Non-pigmented ciliary epithelial cell (primary cell): ENCODE data around the gene COG5.
"Not testable (repeated sequence)": the region's sequence is repeated elsewhere in the genome, so short reads cannot be mapped to it uniquely, and the experiment has no call there.

Source experiments
- DNase-seq: peaks from one replicate; pipeline ENCODE4 v3.0.0-alpha.2; 2010; ENCODE audit warnings: low read depth

The COG5 gene

DNA sequence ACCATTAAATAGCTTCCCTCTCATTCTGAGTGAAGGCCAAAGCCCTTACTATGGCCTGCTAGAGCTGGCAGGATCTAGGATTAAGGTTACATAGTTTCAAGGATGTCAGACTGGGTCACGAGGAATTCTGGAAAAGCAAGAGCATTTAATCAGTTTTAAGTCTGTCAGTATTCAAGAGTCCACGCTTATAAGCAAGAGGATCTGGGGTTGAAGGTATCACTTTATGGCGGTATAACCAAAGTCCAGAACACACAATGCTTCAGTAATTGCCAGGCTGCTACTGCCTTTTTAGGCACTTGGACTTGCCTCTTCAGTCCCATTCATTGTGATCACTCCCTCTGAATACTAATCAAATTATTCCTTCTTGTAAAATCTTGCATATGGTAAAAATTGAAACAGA lies 293.9 kb downstream of the COG5 start:
- no peak for DNase-seq

DNA sequence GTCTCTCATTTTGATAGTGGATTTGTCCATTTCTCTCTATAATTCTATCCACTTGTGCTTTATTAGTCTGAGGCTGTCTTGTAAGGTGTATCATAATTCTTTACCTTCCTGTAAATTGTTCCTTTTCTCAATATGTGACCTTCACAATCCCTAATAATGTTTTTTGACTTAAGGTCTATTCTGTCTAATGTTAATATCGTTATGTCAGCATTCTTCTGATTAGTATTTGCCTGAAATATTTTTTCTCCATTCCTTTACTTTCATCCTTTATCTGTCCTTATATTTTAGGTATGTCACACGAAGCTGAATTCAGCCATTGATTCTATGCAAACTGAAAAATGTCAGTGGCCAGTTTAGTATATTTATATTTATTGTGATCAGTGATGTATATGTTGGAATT lies 295.1 kb downstream of the COG5 start:
- no peak for DNase-seq

DNA sequence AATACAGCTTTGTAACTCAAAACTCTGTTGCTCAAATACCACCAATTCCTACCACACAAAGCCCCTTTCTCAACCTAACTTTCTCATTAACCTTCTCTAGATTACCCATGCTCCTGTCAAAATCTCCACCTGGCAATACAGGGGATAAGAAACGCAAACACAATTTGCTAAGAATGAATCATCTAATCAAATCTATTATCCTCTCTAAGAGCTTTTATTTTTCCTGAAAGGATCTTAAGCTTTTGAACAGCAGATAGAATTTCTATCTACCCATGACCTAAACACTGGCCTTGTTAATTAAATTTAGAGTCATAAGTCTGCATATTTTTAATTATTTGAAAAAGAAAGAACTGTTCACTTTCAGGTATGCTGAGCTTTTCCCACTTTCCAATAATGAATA lies 296.6 kb downstream of the COG5 start:
- DNase-seq, result no peak

DNA sequence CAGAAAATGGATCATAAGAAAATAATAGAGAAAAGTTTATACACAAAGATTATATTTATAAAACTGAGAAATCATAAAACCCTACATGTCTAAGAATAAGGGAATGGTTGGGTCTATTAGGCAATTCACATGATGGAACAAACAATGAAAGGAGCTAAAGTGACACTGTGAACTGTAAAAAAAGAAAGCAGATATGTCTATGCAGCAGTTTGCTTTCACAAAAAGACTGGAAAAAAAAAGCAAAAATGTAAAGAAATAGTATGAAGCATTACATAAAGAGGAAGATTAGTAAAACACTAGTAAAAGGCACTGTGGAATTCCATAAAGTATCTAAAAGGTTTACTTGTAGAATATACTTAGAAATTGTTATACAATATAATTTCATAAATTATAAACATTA lies 299.0 kb downstream of the COG5 start:
- DNase-seq, result no peak

DNA sequence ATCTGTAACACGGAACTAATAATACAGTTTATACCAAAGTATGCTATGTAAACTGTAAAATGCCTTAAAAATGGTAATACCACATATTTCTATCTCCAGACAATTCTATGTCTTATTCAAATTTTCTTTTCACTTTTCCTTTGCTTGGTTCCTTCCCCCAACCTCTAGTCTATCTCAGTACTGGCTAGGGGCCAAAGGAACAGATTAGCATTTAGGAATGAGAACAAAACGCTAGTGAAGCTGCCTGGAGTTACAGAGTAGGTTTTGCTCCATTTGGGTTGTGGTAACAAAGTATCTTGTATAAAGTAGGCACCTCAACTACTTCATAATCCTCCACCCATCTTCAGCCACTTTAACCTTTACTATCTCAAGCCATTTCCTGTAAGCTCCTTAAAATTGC lies 300.9 kb downstream of the COG5 start:
- peak; percentile 11 for DNase-seq

DNA sequence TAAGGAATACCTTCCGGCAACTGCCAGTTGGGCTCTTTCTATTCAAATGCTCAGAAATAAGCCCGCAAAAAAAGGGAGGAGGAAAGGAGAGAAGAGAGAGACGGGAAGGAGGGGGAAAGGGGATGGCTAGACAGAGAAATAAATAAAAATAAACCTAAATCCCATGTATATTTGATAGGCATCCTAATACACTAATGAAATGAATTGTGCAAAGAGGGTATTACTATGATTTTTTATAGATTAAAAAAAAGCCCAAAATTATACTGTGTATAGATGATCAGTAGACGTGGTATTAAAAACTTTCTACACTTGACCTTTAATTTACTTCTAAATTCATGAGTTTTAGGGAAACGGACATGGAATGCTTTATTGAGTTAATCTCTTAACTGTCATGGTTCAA lies 305.0 kb downstream of the COG5 start:
- no peak for DNase-seq

DNA sequence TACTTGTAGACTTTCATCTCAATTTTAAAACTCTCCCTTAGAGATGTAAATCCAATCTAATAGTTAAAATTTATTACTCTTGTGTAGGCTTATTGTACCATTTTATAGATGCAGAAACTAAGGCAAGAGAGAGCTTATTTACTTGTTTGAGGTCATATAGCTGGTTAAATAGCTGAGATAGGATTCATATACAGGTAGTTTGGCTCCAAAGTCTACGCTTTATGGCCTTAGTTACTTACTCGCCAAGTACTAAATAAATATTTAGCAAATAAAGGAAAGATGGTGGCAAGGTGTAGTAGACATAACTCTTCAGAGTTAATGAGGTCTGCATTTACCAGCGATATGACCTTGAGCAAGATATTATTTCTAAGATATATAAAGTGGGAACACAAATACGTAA lies 308.1 kb downstream of the COG5 start:
- no peak for DNase-seq

DNA sequence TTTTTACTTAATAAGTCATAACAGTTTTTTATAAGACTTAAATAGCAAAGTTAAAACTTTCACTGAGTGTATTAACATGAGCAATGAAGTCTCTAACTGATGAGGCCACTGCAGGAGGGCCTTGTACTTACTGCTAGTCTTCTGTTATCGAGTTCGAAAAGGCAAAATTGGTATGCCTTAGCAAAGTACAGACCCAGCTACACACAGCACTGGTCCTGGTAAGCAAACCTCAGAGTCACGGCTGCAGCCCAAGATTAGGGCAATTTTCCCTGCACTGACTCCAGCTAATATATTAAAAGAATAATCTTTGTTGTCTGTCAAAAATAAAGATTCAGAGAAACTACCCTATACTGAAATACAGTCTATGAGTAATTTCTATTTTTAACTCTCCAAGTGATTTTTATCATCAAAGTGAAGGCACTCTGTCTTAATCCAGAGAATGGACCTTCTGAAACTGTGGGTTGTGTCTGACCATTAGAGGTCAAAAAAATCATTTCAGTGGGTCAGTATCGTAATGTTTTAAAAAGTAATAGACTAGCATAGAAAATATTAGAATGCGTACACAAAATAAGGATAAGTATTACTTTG lies 309.2 kb downstream of the COG5 start:
- DNase-seq, result no peak

DNA sequence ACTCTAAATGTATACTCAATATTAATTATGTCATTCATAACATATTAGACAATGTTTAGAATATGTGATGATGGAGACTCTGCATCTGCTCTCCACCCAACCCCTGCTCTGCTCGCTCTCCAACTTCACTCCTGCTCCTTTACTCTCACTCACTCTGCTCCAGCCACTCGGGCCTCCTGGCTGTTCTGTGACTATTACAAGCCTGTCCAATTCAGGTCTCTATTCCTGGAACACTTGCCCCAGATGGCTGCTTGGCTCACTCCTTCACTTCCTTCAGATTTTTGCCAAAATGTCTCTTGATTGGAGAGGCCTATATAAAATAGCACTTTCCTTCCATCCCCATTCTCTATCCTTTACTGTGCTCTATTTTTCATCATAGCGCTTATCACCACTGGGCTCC lies 310.1 kb downstream of the COG5 start:
- DNase-seq, result no peak

DNA sequence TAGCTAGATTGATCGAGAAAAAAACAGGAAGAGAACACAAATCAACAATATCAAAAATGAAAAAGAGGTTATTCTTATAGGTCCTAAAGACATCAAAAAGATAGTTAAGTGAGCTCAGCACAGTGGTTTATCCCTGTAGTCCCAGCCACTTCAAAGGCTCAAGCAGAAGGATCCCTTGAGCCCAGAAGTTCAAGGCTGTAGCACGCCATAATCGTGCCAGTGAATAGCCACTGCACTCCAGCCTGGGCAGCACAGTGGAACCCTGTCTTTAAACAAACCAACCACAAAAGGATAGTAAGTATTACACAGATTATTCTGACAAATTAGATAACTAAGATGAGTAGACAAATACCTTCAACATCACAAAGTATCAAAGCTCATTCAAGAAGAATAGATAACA lies 311.8 kb downstream of the COG5 start:
- no peak for DNase-seq

DNA sequence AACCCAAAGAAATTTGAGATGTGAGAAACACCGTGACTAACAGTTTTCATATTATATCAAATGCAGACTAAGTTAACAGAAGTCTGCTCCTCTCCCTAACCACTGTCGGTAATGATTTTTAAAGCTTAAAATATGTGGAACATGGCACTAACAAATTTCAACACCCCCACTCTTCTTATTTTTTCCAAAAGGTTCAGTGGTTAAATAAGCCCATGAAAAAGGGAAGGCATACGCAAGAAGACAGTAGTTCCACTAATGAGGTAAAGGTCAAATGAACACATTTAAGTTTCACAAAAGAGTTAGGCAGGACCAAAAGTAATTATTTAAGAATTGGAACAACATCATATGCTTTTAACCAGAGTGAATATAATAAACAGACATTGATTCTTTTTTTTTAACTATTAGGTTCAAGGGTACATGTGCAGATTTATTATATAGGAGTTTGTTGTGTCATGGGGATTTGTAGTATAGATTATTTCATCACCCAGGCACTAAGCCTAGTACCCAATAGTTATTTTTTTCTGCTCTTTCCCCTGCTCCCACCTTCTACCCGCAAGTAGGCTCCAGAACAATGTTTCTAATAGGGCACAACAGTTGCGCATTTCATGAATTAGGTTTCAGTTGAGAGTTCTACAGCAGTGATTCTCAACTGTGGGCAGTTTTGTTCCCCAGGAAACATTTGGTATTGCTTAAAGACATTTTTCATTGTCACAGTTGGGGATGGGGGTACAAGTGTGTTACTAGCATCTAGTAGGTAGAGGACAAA lies 315.0 kb downstream of the COG5 start:
- DNase-seq, result no peak

DNA sequence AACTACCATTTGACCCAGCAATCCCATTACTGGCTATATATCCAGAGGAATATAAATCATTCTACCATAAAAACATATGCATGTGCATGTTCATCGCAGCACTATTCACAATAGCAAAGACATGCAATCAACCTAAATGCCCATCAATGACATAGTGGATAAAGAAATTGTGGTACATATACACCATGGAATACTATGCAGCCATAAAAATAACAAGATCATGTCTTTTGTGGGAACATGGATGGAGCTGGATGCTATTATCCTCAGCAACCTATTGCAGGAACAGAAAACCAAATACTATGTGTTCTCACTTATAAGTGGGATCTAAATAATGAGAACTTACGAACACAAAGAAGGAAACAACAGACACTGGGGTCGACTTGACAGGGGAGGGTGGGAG lies 316.9 kb downstream of the COG5 start:
- not testable (repeated sequence) for DNase-seq

DNA sequence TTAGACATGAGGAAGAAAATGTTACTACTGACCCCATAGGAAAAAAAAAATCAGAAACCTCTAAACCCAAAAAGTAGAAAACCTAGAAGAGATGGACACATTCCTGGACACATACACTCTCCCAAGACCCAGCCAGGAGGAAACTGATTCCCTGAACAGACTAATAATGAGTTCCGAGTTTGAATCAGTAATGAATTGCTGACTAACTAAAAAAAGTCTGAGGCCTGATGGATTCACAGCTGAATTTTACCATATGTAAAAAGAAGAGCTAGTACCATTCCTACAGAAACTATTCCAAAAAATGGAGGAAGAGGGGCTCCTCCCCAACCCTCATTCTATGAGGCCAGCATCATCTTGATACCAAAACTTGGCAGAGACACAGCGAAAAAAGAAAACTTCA lies 319.1 kb downstream of the COG5 start:
- no peak for DNase-seq

DNA sequence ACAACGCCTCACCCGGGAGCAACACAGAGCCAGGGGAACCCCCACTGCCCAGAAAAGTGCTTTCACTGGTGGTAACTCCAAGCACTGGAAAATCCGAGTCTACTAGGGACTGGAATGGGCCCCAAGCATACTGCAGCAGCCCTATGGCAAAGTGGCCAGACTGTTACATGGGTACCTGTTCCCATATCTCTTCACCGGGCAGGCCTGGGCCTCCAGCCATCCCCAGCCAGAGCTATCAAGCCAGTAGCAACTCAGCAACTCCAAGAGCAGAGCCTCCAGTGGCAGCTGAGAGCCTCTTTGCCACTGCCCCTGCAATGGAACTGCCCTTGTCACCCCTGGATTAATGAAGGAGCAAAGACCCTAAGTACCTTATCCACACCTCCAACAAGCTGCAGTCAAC lies 321.5 kb downstream of the COG5 start:
- no peak for DNase-seq

DNA sequence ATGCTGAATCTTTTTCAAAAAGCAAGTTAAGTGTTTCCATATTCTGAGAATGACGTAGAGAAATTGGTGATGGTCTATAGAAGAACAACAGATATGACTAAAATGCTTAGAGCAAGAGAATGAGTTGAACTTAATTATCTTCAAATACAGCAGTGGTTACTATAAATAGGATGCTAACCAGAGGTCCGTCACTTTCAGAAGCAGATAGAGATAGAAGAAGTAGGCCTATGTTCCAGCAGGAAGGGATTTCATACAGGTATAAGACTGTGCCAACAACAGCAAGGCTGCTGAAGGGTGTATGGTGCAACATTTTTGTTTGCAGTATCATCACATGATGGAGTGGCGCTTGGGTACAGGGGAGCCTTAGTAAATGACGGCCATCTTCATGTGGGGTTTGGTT lies 326.3 kb downstream of the COG5 start:
- DNase-seq, result no peak

DNA sequence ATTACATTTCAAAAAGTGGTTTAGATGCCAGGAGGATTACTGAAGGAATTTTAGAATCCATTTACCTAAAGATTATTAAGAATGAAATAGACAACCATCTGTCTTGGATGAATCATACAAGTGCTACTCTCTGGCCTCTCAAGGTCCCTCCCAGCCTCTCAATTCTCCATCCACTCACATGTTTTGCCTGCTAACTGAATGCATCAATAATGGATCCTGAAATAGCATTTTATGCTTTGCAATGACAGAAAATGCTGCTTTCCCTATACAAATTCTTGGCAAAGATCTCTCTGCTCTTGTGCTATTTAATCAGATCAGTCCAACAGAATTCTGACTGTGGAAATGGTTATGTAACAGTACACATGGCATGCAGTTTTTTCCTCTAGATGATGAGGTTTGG lies 326.9 kb downstream of the COG5 start:
- DNase-seq, result no peak

DNA sequence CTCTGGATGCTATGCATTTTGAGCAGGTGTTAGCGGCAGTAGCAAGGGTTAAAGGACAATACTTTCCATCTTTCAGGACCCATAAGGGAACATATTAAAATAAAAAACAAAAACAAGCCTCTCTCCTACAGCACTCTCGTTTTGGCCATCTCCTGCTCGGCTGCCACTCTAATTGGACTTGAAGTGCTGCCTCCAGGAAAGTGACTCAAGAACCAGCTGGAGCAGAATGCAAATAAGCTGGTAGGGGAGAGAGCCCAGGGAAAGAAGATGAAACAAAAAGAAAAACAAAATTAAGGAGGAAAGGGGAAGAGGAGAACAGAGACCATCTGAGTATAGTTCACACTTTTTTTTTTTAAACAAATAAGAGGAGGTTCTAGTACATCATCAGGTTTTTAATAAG lies 329.3 kb downstream of the COG5 start:
- DNase-seq, result no peak

DNA sequence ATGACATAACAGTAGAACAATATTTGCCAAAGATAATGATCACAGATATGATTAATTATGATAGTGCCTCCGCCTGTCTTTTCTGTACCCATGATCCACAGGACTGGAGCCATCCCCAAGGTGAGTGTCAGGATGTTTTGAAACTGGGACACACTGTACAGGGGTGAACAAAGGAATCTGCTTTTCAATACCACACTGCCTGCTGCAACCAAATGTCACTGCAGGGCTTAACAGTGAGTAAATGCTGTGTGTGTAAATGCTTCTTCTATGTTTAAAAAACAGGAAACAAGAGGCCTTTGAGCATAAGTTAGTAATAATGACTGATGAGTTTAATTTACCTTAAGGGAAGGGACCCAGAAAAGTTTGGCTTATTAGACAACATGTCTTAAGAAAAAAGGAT lies 329.7 kb downstream of the COG5 start:
- DNase-seq, result no peak

DNA sequence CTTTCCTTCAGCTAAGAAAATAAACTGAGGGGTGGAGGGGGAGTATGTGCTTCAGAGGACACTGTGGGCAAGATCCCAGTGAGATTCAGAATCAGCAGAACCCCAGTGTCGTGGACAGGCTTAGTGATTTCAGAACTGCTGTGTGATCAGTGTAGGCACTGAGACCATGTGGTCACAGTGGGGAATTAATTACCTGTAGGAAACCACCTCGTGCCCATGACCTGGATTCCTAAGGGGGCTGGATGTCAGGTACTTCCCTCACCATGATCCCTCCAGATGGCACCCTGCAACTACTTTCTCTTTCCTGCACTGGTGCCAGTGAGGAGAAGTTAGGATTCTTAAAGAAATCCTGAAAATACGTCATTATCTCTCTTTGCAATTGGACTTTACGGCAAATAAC lies 330.5 kb downstream of the COG5 start:
- DNase-seq, result no peak

DNA sequence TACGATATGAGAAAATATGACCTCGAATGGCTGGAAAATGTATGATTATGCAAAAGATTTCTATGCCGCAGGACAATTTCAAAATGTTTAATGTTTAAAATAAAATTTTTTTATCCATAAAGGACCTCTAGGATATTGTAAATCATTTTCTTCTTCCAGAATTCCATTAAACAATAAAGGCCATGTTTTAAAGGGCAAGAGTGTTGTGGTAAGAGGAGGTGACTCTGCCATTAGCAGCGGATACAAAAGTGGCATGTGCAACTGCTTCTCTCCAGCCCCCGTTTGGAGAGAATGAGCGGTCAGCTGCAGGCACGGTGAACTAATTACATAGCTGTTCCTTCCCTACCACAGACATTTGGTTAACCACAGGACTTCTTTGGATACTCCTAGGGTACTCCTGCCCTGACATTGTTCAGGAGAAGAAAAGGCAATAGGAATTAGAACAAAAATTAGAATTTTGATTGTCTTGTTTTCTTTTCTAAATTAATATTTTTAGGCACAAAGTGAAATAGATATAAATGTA lies 331.1 kb downstream of the COG5 start:
- DNase-seq, result peak; percentile 54

DNA sequence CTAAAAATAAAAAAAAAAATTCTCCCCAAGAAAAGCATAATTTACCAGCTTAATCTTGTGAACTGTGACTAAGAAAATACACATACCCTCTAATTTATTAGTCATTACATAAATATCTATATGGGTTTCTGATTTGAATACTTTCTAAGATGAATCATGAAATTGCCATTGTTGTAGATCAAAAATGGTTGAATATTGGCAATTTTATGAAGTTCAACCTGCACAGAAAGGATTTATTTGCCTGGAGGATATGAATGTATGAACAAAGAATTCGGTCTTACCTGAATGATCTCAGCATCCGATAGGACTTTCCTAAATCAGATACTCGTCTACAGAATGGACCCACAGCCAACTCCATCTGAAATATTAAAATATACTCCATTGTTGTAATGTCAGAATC lies 333.4 kb downstream of the COG5 start:
- no peak for DNase-seq

DNA sequence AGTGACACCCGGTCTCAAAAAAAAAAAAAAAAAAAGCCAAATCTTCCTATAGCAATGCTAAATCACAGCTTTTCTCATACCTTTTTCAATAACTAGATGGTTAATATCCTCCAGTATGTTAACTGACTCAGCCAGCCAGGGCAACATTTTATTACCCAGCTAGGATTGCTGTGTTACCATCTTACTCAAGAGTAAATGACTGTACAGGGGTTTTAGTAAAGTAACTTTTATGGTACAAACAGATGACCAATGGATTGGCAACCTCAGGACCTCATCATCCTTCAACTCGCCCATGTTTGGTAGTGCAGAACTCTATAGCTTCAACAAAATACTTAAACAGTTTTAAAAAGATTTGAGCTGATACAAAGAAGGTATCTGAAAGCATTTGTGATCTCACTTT lies 335.4 kb downstream of the COG5 start:
- no peak for DNase-seq

DNA sequence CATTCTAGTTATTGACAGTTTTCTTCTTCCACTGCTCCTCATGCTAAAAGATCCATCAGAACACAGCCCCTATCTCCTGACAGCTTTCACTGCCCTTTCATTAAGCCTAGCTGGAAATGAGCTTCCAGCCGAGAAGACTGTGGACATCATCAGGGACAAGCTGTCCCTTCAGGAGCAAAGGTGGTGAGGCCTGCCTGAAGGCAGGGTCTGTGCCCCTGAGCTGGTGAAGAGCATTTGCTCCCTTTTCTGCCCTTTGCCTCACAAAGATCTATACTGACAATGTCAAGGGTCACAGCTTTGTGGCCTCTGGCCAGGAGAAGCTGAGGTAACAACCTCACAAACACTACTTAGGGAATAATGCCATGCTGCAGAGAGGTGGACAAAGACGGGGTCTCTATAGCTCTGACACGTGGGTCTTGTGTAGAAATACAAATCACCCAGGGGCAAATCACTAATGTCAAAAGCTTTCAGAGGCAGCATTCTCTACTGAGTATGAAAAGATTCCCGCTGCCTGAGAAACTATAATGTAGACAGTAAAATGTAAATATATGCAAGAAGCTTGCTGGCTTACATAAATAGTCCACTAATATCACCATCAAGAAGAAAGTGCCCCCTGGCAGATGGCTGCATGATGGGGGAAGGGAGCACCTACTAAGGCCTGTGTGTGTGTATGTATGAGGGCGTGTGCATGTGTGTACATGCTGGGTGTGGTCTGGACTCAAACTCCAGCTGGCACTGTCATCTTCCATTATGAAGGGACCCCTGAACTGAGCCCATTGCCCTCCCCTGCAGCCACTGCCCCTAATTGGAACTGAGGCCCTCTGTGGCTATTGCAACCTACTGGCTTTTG lies 339.1 kb downstream of the COG5 start:
- no peak for DNase-seq
